Loucy (cell line): ENCODE measurements around the gene CHPF2.

Experiments used
- H2AFZ ChIP-seq: fragments of 200-600 bp; sonication (generic); 2 replicates; pipeline ENCODE4 v1.6.0; 2016; ENCODE audit warnings: antibody characterized with exemption, mild to moderate bottlenecking, low read length, moderate library complexity
- H3F3A ChIP-seq: fragments of 200-600 bp; 2 replicates; pipeline ENCODE4 v1.6.0; 2016; ENCODE audit warnings: antibody characterized with exemption, low read depth, mild to moderate bottlenecking
- H3K27me3 ChIP-seq: fragments of 200-600 bp; sonication (generic); 2 replicates; pipeline ENCODE4 v1.6.1; 2014; ENCODE audit warnings: low read length, mild to moderate bottlenecking; ENCODE audit not compliant: insufficient read depth, poor library complexity, severe bottlenecking
- H3K36me3 ChIP-seq: fragments of 200-600 bp; sonication (generic); 2 replicates; pipeline ENCODE4 v1.6.1; 2016; ENCODE audit warnings: low read length; ENCODE audit not compliant: insufficient read depth
- H3K4me1 ChIP-seq: fragments of 200-600 bp; sonication (generic); 2 replicates; pipeline ENCODE4 v1.5.1; 2014; ENCODE audit warnings: low read length, mild to moderate bottlenecking; ENCODE audit not compliant: insufficient read depth, poor library complexity, severe bottlenecking
- H3K4me2 ChIP-seq: fragments of 200-600 bp; sonication (generic); 2 replicates; pipeline ENCODE4 v1.6.0; 2014; ENCODE audit warnings: antibody characterized with exemption, low read length, low read depth, mild to moderate bottlenecking; ENCODE audit not compliant: poor library complexity, severe bottlenecking
- H3K4me3 ChIP-seq: fragments of 200-600 bp; sonication (generic); 2 replicates; pipeline ENCODE4 v1.5.1; 2014; ENCODE audit warnings: low read length, mild to moderate bottlenecking, mixed read lengths; ENCODE audit not compliant: poor library complexity, severe bottlenecking
- H3K79me2 ChIP-seq: fragments of 200-600 bp; sonication (generic); 2 replicates; pipeline ENCODE4 v1.6.1; 2014; ENCODE audit warnings: low read length; ENCODE audit not compliant: insufficient read depth
- H3K9ac ChIP-seq: fragments of 200-600 bp; sonication (generic); 2 replicates; pipeline ENCODE4 v1.6.0; 2014; ENCODE audit warnings: mild to moderate bottlenecking, low read depth, low read length, moderate library complexity; ENCODE audit not compliant: poor library complexity, severe bottlenecking
- H3K9me2 ChIP-seq: fragments of 200-600 bp; sonication (generic); replicated peaks from 2 replicates; pipeline ENCODE4 v1.6.1; 2016; ENCODE audit warnings: low read depth, low read length, mixed read lengths
- H3K9me3 ChIP-seq: fragments of 200-600 bp; sonication (generic); 2 replicates; pipeline ENCODE4 v1.6.1; 2014; ENCODE audit warnings: mild to moderate bottlenecking, antibody characterized with exemption, low read length, low read depth; ENCODE audit not compliant: insufficient read depth
- H4K20me1 ChIP-seq: fragments of 200-600 bp; sonication (generic); 2 replicates; pipeline ENCODE4 v1.6.0; 2014; ENCODE audit warnings: antibody characterized with exemption, low read length, mild to moderate bottlenecking; ENCODE audit not compliant: insufficient read depth, poor library complexity, severe bottlenecking
- EZH2phosphoT487 ChIP-seq: fragments of 200-600 bp; IDR thresholded peaks from 2 replicates; pipeline ENCODE4 v1.6.1; 2018; ENCODE audit warnings: antibody characterized with exemption, mild to moderate bottlenecking, moderate library complexity, borderline replicate concordance
- TF ChIP-seq, protein P1 (sequence below): fragments of 200-600 bp; sonication (generic); conservative IDR thresholded peaks from 2 replicates; pipeline ENCODE4 v1.5.1; 2014; ENCODE audit warnings: mild to moderate bottlenecking, antibody characterized with exemption, low read length

CHPF2 gene

DNA sequence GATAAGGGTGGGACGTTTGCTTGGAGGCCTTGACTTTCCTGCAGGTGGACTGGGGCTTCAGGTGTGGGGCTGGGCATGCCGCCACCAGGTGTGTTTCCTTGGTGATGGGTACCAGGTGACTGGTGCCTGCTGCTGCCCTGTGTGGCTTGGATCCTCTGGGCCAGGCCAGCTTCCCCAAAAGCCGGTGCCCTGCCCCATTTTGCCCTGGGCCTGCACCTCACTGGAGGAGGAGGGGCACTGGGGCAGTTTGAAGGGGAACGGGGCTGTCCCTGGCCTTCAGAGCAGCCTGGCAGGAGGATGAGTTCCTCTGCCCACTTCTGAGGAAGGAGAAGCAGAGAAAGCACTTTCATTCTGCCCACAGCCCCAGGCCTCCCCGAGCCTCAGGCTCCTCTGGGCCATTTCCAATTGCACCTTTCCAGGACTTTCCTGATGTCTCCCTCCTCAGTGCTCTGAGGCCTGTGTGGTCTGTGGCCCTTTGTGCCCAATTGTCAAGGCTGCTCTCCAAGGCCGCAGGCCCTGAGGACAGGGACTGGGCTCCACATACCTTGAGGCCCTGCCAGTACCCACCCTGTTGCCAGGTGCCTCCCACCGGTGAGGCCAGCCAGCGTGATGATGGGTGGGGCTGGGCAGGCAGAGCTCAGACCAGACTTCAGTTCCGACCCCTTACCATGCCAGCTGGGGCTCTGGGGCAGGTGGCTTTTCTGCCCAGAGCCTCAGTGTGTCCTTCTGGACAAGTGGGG, 41.5 kb downstream of the CHPF2 start:
- no peak overlapping the region for H3K4me2 ChIP-seq
- no peaks in the 10 kb centered on the region for H3K79me2 ChIP-seq

DNA sequence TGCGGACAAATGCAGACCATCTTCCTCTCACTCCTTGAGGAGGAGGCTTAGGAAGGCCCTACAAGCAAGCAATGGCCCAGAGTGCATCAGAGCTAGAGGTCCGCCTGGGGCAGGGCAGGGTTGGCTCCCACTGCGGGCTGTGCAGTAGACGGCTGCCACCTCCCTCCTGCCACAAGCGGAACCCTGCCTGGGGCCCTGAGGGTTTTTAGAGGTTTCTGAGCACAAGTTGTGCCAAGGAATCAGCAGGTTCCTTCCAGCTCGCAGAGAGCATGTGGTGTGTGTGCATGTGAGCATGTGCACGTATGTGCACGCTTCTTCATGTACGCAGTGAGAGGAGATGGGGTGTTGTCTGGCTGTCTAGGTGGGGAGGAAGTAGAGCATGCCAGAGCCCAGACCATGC, 42.1 kb downstream of the CHPF2 start:
- peaks cover 22% of the 10 kb centered on the region for H3K4me1 ChIP-seq
- no peak overlapping the region for H3K4me2 ChIP-seq
- H3K79me2 ChIP-seq, result no peaks in the 10 kb centered on the region
- H4K20me1 ChIP-seq, result no peaks in the 10 kb centered on the region
- no peaks in the 10 kb centered on the region for H3F3A ChIP-seq
- H3K36me3 ChIP-seq, result no peaks in the 10 kb centered on the region
- H3K9me3 ChIP-seq, result no peaks in the 10 kb centered on the region
- no peaks in the 10 kb centered on the region for H3K9me2 ChIP-seq
- no peak for TF ChIP-seq EZH2phosphoT487
- TF ChIP-seq, protein P1, sequence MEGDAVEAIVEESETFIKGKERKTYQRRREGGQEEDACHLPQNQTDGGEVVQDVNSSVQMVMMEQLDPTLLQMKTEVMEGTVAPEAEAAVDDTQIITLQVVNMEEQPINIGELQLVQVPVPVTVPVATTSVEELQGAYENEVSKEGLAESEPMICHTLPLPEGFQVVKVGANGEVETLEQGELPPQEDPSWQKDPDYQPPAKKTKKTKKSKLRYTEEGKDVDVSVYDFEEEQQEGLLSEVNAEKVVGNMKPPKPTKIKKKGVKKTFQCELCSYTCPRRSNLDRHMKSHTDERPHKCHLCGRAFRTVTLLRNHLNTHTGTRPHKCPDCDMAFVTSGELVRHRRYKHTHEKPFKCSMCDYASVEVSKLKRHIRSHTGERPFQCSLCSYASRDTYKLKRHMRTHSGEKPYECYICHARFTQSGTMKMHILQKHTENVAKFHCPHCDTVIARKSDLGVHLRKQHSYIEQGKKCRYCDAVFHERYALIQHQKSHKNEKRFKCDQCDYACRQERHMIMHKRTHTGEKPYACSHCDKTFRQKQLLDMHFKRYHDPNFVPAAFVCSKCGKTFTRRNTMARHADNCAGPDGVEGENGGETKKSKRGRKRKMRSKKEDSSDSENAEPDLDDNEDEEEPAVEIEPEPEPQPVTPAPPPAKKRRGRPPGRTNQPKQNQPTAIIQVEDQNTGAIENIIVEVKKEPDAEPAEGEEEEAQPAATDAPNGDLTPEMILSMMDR, result no peak
- no peaks in the 10 kb centered on the region for H3K27me3 ChIP-seq
- no peak overlapping the region for H3K4me3 ChIP-seq
- no peak overlapping the region for H3K9ac ChIP-seq
- no peak overlapping the region for H2AFZ ChIP-seq

More for the DNA sequence above, 41.5 kb downstream of the CHPF2 start:
- no peaks in the 10 kb centered on the region for H4K20me1 ChIP-seq
- no peak overlapping the region for H3K4me3 ChIP-seq
- H3K4me1 ChIP-seq, result peaks cover 22% of the 10 kb centered on the region
- no peaks in the 10 kb centered on the region for H3K9me3 ChIP-seq
- no peaks in the 10 kb centered on the region for H3K27me3 ChIP-seq
- H3K9ac ChIP-seq, result no peak overlapping the region
- no peaks in the 10 kb centered on the region for H3F3A ChIP-seq
- no peaks in the 10 kb centered on the region for H3K9me2 ChIP-seq
- H2AFZ ChIP-seq, result no peak overlapping the region
- no peaks in the 10 kb centered on the region for H3K36me3 ChIP-seq
- no peak for TF ChIP-seq EZH2phosphoT487
- TF ChIP-seq, protein P1, result no peak

DNA sequence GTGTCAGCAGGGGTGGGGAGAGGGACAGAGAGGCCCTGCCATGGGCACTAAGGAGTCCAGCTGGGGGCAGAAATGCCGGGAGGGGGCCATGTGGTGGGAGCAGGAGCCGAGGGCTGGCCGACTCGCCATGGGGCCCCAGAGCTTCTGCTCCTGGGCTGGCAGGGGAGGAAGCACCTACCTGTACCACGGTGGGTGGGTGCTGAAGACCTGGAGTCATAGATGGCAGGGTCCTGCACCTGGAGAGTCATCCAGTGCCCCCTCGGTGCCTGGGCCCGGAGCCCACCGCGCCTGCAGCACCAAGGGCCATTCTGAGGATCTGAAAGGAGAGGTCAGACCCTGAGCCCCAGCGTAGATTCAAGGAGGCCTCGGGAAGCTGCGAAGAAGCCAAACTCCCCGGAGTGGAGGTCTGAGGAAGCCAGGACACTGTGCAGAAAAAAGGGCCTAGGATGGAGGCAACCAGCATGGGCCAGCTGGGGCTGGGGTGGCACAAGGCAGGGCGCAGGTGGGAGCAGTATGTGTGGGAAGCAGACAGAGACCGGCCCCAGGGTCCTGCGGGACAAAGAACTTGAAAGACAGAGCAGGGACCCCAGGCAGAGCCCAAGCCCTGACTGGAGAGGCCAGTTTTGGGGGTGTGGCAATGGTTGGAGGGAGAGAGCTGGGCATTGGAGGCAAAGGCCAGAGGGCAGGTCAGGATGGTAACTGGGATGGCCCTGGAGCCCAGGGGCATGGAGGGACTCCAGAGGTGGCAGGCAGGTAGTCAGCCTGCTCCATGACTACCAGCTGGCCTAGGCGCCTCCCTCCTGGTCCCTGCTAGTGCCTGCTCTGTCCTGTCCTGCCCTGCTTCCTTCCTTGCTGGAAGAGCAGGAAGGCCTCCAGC, 42.9 kb downstream of the CHPF2 start:
- Histone ChIP-seq H3K9me2 (no peaks in the 10 kb centered on the region), H3K27me3 (no peaks in the 10 kb centered on the region), H3K36me3 (no peaks in the 10 kb centered on the region), H4K20me1 (no peaks in the 10 kb centered on the region), H3K9ac (no peak overlapping the region), H3K4me2 (no peak overlapping the region), H3K4me3 (no peak overlapping the region), H2AFZ (no peak overlapping the region), H3K4me1 (peaks cover 22% of the 10 kb centered on the region), H3K79me2 (no peaks in the 10 kb centered on the region), H3F3A (no peaks in the 10 kb centered on the region), H3K9me3 (no peaks in the 10 kb centered on the region)
- TF ChIP-seq, protein P1, result no peak
- TF ChIP-seq EZH2phosphoT487, result no peak
